ENCODE data around the gene ORC1.

The ORC1 gene

GRCh38 chr1:52359676-52360594 lies 44.3 kb downstream of the ORC1 start:
- peaks cover 6% of the 10 kb centered on the region for H3K4me1 ChIP-seq (ENCODE audit: insufficient read depth, low read length)
- H3K27ac ChIP-seq (ENCODE audit: low read depth, low read length): no peak overlapping the region
- no peak overlapping the region for H3K4me3 ChIP-seq (ENCODE audit: low read length)
- no peak overlapping the region for H3K9ac ChIP-seq (ENCODE audit: low read depth, low read length)
- no peaks in the 10 kb centered on the region for H3K27me3 ChIP-seq (ENCODE audit: insufficient read depth, low read length)
- no peaks in the 10 kb centered on the region for H3K9me3 ChIP-seq (ENCODE audit: insufficient read depth, low read depth, low read length)
- 95% methylated on average over 24 of the region's 24 CpGs for WGBS
- H3K36me3 ChIP-seq (ENCODE audit: insufficient read depth, low read length): peaks cover 87% of the 10 kb centered on the region

DNA sequence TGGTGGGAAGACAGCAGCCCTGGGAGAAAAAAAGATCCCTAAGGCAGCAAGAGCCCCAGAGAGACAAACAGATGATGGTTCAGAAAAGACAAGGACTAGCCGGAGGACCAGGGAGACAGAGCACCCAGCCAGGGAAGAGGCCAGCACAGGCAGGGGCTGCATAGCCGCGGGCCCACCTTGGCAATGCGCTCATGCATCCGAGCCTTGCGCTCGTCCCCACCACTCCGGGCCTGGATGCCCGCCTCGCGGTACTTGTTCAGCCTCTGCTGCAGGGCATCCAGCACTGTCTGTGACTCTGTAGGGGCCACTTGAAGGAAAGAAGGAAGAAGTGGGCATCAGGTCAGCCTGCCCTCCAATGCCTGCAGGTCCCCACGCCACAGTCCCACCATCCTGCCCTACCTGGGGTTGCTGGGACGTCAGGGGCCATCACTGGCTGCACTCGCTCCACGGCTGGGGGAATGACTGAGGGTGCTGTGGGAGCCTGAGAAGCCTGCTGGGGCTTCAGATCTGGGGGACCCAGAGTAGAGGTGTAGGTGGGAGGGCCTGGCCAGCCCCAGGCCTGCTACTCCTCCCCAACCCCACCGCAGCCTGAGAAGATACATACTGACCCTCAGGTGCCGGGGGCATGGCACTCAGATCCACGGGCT lies 45.2 kb downstream of the ORC1 start:
- Histone ChIP-seq H3K9me3 (ENCODE audit: insufficient read depth, low read depth, low read length) (no peaks in the 10 kb centered on the region), H3K36me3 (ENCODE audit: insufficient read depth, low read length) (peaks cover 94% of the 10 kb centered on the region), H3K27ac (ENCODE audit: low read depth, low read length) (no peak overlapping the region), H3K4me3 (ENCODE audit: low read length) (no peak overlapping the region), H3K4me1 (ENCODE audit: insufficient read depth, low read length) (no peaks in the 10 kb centered on the region), H3K9ac (ENCODE audit: low read depth, low read length) (no peak overlapping the region), H3K27me3 (ENCODE audit: insufficient read depth, low read length) (no peaks in the 10 kb centered on the region)
- 96% methylated on average over 18 of the region's 18 CpGs for WGBS

DNA sequence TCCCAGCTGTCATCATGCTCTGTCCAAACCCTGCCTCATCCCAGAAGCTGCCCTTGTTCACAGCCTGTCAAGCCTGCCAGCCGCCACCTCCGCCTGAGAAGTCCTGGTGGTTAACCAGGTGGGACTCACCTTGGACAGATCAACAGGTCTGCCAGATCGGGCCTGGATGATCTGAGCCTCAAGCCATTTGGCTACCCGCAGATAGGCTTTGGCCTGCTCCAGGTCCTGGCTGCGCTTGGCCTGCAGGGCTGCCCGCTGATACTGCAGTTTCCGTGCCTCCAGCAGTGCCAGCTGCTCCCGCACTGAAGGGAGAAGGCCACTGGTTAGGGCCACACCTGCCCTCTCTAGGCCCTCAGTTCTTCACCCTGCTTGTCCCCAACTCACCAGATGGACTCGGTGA lies 46.8 kb downstream of the ORC1 start:
- Histone ChIP-seq H3K27ac (ENCODE audit: low read depth, low read length) (no peak overlapping the region), H3K4me3 (ENCODE audit: low read length) (no peak overlapping the region), H3K36me3 (ENCODE audit: insufficient read depth, low read length) (peaks cover 100% of the 10 kb centered on the region), H3K9me3 (ENCODE audit: insufficient read depth, low read depth, low read length) (no peaks in the 10 kb centered on the region), H3K4me1 (ENCODE audit: insufficient read depth, low read length) (no peaks in the 10 kb centered on the region), H3K27me3 (ENCODE audit: insufficient read depth, low read length) (no peaks in the 10 kb centered on the region), H3K9ac (ENCODE audit: low read depth, low read length) (no peak overlapping the region)
- 95% methylated on average over 9 of the region's 9 CpGs for WGBS

DNA sequence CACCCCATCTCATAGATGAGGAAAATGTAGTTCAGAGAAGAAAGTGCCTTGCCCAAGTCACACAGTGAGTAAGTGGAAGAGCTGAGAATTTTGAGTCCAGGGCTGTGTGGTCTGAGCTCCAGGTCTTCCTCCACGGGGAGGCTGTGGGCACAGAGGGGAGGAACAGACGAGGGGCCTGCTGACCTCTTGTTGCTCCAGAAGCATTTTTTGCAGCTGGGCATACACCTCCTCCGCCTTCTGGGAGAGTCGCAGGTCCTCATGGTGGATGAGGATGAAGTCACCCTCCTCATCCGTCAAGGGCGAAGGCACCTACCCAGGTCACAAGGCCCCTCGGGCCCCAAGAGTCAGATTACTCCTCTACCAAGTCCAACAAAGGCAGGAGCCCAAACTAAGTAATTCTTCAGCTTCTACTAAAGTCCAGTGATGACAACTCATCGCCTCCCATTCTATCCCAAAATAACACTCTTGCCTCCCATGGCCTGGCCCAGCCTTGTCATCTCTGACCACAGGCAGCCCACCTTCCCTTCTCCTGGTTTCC lies 47.3 kb downstream of the ORC1 start:
- H3K4me1 ChIP-seq (ENCODE audit: insufficient read depth, low read length): no peaks in the 10 kb centered on the region
- no peak overlapping the region for H3K27ac ChIP-seq (ENCODE audit: low read depth, low read length)
- no peaks in the 10 kb centered on the region for H3K9me3 ChIP-seq (ENCODE audit: insufficient read depth, low read depth, low read length)
- 92% methylated on average over 8 of the region's 8 CpGs for WGBS
- no peaks in the 10 kb centered on the region for H3K27me3 ChIP-seq (ENCODE audit: insufficient read depth, low read length)
- H3K9ac ChIP-seq (ENCODE audit: low read depth, low read length): no peak overlapping the region
- no peak overlapping the region for H3K4me3 ChIP-seq (ENCODE audit: low read length)
- H3K36me3 ChIP-seq (ENCODE audit: insufficient read depth, low read length): peaks cover 100% of the 10 kb centered on the region

GRCh38 chr1:52355847-52356505 lies 48.2 kb downstream of the ORC1 start:
- Histone ChIP-seq H3K27me3 (ENCODE audit: insufficient read depth, low read length) (no peaks in the 10 kb centered on the region), H3K4me3 (ENCODE audit: low read length) (no peak overlapping the region), H3K36me3 (ENCODE audit: insufficient read depth, low read length) (peaks cover 91% of the 10 kb centered on the region), H3K27ac (ENCODE audit: low read depth, low read length) (no peak overlapping the region), H3K9me3 (ENCODE audit: insufficient read depth, low read depth, low read length) (no peaks in the 10 kb centered on the region), H3K9ac (ENCODE audit: low read depth, low read length) (no peak overlapping the region), H3K4me1 (ENCODE audit: insufficient read depth, low read length) (peaks cover 4% of the 10 kb centered on the region; the same call in 1 of the 2 replicates)
- 93% methylated on average over 11 of the region's 11 CpGs for WGBS

- Histone ChIP-seq H3K9me3 (ENCODE audit: insufficient read depth, low read depth, low read length) (no peaks in the 10 kb centered on the region), H3K9ac (ENCODE audit: low read depth, low read length) (no peak overlapping the region), H3K27me3 (ENCODE audit: insufficient read depth, low read length) (no peaks in the 10 kb centered on the region), H3K4me3 (ENCODE audit: low read length) (no peak overlapping the region), H3K36me3 (ENCODE audit: insufficient read depth, low read length) (peaks cover 85% of the 10 kb centered on the region), H3K4me1 (ENCODE audit: insufficient read depth, low read length) (peaks cover 8% of the 10 kb centered on the region), H3K27ac (ENCODE audit: low read depth, low read length) (no peak overlapping the region)
- 91% methylated on average over 8 of the region's 8 CpGs for WGBS
Measured at GRCh38 chr1:52355436-52355835, 48.8 kb downstream of the ORC1 start.

GRCh38 chr1:52352690-52353089 lies 51.5 kb downstream of the ORC1 start:
- H3K27ac ChIP-seq (ENCODE audit: low read depth, low read length): no peak overlapping the region
- peaks cover 58% of the 10 kb centered on the region for H3K36me3 ChIP-seq (ENCODE audit: insufficient read depth, low read length)
- peaks cover 11% of the 10 kb centered on the region for H3K4me1 ChIP-seq (ENCODE audit: insufficient read depth, low read length)
- H3K27me3 ChIP-seq (ENCODE audit: insufficient read depth, low read length): no peaks in the 10 kb centered on the region
- H3K9ac ChIP-seq (ENCODE audit: low read depth, low read length): no peak overlapping the region
- H3K4me3 ChIP-seq (ENCODE audit: low read length): no peak overlapping the region
- WGBS: 94% methylated on average over 7 of the region's 7 CpGs
- H3K9me3 ChIP-seq (ENCODE audit: insufficient read depth, low read depth, low read length): no peaks in the 10 kb centered on the region

DNA sequence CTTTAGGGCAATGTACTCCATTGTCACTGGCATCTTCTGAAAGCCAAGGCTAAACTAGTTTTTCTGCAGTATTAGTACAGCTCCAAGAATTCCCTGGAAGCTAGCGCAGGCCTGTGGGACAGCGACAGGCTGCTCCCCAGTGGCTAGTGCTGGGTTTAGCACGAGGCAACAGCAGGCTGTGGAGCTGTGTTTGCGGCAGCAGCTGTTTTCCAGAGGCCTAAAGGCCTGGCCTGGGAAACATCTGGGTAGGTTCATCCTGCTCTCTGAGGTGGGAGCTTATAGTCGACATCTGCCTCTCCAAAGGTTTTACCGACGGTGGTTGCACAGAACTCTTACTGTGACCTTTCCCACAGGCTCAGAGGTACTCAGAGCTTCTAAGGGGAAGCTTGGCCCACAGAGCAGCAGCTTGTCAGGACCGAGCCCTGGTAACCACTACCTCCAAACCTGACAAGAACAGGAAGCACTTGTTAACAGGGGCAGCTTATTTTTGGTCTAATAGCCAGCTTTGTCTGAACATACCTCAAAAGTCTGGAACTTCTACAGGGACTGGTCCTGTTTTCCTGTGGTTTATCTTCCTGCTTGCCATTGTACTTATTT lies 55.4 kb downstream of the ORC1 start:
- Histone ChIP-seq H3K27ac (ENCODE audit: low read depth, low read length) (peak overlapping the region; percentile 4; the same call in 1 of the 2 replicates), H3K9ac (ENCODE audit: low read depth, low read length) (no peak overlapping the region), H3K4me1 (ENCODE audit: insufficient read depth, low read length) (peaks cover 11% of the 10 kb centered on the region), H3K9me3 (ENCODE audit: insufficient read depth, low read depth, low read length) (no peaks in the 10 kb centered on the region), H3K36me3 (ENCODE audit: insufficient read depth, low read length) (peaks cover 38% of the 10 kb centered on the region), H3K4me3 (ENCODE audit: low read length) (no peak overlapping the region), H3K27me3 (ENCODE audit: insufficient read depth, low read length) (no peaks in the 10 kb centered on the region)
- 61% methylated on average over 8 of the region's 8 CpGs for WGBS

- WGBS: 95% methylated on average over 4 of the region's 4 CpGs
- H3K4me3 ChIP-seq (ENCODE audit: low read length): no peak overlapping the region
- no peaks in the 10 kb centered on the region for H3K27me3 ChIP-seq (ENCODE audit: insufficient read depth, low read length)
- no peaks in the 10 kb centered on the region for H3K9me3 ChIP-seq (ENCODE audit: insufficient read depth, low read depth, low read length)
- H3K36me3 ChIP-seq (ENCODE audit: insufficient read depth, low read length): peaks cover 18% of the 10 kb centered on the region; the same call in 1 of the 2 replicates
- no peak overlapping the region for H3K9ac ChIP-seq (ENCODE audit: low read depth, low read length)
- H3K27ac ChIP-seq (ENCODE audit: low read depth, low read length): no peak overlapping the region
- H3K4me1 ChIP-seq (ENCODE audit: insufficient read depth, low read length): peaks cover 11% of the 10 kb centered on the region
Measured at GRCh38 chr1:52346653-52347052, 57.6 kb downstream of the ORC1 start.

DNA sequence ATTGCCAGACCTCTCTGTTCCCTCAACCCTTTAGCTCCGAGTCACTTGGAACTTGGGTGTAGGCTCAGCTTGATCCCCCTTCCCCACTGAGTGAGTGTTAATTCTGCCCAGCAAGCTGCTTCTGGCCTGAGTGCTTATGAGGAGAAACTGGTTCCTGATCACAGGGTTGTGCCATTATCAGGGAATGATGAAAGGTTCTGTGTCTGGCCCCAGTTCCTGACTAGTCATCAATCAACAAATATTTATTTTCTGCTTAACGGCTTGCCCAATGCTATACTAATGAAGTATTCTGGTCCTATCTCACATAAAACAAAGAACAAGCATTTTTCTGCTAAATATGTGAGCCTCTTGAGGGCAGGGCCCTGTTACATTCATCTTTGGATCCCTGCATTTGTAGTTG lies 59.0 kb downstream of the ORC1 start:
- Histone ChIP-seq H3K27ac (ENCODE audit: low read depth, low read length) (no peak overlapping the region), H3K27me3 (ENCODE audit: insufficient read depth, low read length) (no peaks in the 10 kb centered on the region), H3K9ac (ENCODE audit: low read depth, low read length) (no peak overlapping the region), H3K9me3 (ENCODE audit: insufficient read depth, low read depth, low read length) (no peaks in the 10 kb centered on the region), H3K4me3 (ENCODE audit: low read length) (no peak overlapping the region), H3K4me1 (ENCODE audit: insufficient read depth, low read length) (peaks cover 2% of the 10 kb centered on the region), H3K36me3 (ENCODE audit: insufficient read depth, low read length) (peaks cover 19% of the 10 kb centered on the region; the same call in 1 of the 2 replicates)
- WGBS: 87% methylated on average over 2 of the region's 2 CpGs
